HG02943 (cell line): ENCODE measurements around the gene PACSIN1.

ENCODE experiments used
- ATAC-seq: cut with Tn5 transposase; IDR thresholded peaks from one replicate; pipeline ENCODE4 v1.9.1; 2021; ENCODE audit warnings: mild to moderate bottlenecking, low read depth, moderate library complexity; ENCODE audit not compliant: unreplicated experiment

PACSIN1 gene

DNA sequence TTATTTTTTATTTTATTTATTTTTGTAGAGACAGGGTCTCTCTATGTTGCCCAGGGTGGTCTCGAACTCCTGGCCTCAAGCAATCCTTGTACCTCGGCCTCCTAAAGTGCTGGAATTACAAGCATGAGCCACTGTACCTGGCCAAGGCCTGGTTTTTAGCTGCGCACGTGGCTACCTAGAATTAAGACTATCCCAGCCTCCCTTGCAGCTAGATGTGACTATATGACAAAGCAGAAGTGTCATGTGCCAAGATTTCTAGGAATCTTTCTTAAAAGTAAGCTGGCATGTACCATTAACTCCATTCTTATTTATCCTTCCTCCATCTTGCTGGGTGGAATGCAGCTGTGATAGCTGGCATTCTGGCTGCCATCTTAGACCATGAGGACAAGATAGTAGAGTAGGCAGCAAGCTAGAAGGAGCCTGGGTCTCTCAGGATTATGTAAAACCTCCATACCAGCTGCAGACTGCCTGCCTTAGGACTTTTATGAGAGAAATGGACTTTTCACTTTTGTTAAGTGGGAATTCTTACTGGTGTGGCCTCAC lies 92.4 kb downstream of the PACSIN1 start:
- no peak for ATAC-seq

DNA sequence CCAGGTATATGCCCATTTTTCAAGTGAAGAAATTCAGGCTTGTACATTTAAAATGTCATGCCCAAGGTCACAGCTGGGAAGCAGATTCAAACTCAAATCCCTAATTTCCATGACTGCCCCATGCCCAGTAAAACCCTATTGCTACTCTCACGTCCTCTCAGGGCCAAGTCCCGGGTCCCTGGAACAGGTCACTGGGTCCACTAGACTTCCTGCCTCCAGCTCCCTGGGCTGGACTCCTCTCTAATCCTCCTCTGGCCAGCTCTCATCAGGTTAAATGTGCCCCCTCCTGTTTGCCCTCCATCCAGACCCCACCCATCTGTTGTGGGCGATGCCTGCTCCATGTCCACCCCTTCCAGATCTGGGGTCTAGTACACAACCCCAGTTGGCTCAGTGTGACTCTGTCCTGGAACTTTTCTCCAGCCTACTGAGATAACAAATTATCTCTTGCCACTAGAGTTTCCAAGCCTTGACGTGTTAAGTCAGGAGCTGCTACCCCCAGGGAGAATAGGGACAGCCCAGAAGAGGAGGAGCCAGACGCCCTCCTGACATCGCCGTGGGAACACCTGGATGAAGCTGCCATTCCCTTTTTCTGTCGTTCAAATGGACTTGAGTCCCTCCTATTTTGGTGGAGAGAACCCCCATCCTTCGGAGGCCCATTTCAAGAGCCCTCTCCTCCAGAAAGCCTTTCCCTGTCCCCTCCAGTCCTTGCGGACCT lies 93.9 kb downstream of the PACSIN1 start:
- ATAC-seq, result no peak

DNA sequence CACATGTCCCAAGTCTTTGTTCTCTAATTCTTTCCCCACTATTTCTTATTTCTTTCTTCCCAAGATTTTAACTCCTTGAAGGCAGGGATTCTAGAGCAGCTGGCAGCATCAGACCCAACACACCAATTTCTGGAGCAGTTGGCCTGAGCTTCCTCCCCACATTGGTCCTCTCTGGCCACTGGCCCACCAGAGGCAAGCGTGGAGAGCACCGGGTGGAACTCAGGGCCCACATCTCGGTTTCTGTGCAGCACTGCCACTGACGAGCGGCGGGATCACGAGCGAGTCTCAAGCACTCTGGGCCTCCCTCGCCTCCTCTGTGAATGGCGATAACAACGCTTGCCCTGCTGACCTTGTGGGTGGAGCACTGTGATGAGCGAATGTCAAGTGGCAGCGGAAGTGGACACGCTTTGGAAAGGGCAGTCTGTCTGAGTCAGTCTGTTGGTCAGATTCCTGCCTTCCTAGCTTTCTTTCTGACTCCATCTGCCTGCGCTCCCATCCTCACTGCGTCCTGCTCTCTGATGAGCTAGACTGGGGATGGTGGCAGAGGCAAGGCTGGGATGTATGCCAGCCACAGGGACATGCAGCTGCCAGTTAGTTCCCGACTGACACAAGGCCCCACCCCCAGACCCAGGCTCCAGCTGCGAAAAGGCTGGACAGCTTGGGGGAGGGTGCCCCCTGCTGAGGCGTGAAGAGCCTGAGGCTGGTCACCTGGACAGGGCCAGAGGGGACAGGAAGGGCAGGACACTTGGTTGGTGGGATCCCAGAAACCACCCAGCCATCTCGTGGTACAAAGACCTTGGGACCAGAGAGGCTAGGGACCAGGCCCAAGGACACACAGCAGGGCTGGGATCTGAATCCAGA lies 94.7 kb downstream of the PACSIN1 start:
- no peak for ATAC-seq

DNA sequence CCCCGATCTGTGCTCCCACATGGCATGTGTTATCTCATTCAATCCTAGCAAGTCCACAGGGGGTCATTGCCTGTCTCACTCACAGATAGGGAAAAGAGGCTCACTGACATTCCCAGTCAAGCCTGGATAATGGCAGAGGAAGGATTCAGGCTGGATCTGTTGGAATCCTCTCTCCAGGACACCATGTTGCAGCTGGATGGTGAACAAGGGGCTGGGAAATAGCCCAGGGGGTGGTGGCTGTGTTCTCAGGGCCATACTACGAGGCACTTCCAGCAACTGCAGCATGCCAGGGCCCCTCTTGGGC lies 95.3 kb downstream of the PACSIN1 start:
- no peak for ATAC-seq

DNA sequence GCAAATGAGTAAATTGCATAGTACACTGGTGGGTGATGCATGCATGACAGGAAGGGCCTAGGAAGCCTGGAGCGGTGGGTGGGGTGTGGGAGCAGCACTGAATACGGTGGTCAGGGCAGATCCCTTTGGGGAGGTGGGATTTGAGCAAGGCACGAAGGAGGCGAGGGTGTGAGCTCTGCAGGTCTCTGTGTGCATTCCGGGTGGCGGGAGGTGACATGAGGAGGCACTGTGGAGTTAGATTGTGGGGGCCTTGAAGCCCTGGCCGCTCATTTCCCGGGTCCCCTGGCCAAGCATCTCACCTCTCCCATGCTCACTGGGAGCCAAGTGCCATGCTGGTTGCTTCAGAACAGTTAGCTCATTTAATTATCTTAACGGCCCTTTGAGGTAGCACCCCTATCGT lies 96.5 kb downstream of the PACSIN1 start:
- ATAC-seq, result no peak

DNA sequence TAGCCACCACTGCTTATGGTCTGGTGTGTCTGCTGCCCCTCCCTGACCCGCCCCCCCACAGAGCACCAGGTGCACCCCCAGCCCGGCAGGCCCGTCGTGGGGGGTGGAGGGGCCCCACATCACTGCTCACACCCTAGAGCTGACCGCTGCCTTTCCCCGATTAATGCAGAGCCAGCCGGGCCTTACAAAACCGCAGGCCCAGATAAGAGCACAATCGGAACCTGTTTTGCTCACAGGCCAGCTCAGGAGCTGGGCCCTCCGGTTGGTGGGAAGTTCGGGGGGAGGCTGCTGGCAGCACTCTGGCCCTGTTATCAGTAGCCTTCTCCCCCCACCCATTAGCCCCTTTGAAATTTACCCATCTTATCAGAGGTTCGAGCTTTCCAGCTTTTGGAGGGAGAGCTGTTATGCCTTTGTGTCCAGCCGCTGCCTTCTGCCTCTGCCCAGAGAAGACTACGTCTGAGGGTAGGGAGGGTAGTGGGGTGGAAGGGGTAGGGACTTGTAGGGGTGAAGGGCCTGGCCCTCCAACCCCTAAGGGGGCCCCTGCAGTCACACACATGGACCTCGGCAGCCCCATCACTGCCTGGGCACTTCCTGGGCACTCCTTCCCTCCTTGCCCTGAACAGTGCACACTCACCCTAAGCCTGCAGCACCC lies 97.1 kb downstream of the PACSIN1 start:
- ATAC-seq, result no peak

DNA sequence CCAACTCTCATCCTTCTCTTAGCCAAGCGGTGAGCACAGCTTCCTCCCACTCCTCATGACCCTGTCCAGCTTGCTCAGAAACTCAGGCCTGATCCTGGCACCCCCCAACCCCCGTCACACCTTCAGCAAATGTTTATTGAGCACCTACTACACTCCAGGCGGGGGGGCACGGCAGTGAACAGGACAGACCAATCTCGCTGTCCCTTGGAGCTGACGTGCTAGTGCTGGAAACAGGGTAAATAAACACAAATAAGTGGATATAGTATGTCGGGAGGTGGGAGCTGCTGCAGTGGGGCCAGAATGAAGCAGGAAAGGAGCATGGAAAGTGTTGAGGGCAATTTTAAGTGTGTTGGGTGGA lies 97.6 kb downstream of the PACSIN1 start:
- no peak for ATAC-seq

DNA sequence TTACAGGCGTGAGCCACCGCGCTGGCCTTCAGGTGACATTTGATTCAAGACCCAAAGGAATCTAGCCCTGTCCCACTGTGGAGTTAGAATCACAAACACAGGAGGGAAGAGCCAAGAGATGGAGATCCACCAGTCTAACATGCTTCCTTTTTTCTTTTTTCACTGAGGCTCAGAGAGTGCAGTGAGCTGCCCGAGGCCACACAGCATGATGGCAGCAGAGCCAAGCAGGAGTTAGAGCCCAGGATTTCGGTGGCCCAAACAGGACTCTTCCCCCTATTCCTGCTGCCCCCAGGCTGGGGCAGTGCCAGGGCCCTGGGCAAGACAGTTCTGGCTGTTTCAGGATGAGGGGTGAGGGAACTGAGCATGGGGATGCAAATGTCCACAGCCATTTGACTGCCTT lies 98.3 kb downstream of the PACSIN1 start:
- no peak for ATAC-seq

DNA sequence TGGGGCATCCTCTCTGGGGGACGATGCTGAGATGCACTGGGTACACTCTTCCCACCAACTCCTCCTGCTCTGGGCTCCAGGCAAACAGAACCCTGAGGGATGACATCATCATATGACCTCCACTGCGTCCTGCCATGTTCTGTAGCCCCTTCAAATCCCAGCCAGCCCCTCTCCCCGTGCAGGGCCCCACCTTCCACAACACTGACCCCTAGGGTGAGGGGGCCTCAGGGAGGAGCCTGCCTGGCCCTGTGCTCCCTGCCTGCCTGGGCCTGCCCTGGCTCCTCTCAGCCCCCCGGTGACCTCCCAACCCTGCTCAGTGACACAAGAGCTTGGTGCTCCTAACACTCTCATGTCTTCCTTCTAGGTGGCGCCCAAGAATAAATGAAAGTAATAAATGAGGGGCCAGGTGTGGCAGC lies 99.9 kb downstream of the PACSIN1 start:
- no peak for ATAC-seq

DNA sequence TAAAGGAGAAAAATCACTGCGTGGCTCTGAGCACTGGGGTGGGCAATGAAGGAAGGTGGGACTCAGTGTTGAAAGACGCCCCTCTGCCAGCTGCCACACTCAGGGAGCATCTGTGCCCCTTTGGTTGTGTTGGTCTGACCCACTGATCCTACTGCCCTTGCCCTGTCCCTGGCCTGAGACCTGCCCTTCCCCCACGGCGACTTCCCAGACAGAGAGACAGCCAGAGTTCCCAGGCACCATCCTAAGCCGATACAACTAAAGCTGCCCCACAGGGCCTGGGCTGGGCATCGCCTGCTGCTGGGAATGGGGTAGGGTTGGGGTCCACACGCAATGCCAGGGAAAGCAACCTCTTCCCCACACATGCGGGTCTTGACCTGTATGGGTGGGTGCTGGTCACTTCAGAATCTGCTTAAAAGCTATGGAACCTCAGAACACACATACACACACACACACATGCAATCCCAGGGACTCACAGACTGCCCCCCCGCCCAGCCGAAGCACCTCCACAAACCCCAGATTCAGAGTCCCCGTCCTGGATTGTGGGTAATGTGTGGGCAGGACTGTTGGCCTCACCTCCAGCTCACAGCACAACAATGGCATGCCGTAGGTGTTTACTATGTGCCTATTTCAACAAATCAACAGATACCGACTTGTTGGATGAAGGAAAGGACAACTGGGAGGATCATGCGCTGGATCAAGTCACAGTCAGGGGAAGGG lies 101.1 kb downstream of the PACSIN1 start:
- ATAC-seq, result no peak

DNA sequence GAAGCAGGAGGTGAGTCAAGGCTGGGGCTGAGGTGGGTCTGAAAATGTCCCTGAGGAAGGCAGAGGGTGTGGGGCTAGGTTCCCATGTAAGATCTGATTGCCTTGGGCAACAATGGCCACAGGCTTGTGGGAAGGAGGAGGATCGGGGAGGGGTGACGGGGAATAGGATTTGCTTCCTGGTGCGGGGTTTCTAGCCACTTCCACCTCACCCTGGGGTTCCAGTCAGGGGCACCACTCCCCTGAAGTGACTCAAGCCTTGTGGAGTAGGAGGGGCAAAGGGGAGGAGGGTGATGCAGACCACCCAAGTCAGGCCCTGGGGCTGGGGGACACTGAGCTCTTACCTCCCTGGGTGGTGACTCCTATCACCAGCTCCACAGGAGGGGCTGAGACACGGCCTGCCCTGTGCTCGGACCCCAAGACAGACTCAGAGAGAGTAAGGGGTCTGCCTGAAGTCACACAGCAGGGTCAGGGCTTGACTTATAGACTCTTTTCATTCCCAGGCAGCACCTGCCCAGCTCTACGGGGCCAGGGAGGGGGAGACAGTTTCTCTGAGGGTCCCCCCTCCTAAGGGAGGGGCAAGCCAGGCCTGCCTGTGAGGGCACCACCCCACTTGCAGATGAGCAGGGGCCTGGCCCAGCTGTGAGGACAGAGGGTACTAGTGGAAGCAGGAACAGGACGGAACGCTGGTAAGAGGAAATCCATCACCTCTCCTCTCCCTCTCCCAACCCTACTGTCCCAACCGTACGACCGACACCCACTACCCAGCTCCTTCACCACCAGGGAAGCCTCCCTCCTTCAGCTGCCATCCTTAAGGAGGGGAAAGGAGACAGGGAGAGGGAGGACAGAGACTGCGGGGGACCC lies 102.7 kb downstream of the PACSIN1 start:
- ATAC-seq, result no peak

DNA sequence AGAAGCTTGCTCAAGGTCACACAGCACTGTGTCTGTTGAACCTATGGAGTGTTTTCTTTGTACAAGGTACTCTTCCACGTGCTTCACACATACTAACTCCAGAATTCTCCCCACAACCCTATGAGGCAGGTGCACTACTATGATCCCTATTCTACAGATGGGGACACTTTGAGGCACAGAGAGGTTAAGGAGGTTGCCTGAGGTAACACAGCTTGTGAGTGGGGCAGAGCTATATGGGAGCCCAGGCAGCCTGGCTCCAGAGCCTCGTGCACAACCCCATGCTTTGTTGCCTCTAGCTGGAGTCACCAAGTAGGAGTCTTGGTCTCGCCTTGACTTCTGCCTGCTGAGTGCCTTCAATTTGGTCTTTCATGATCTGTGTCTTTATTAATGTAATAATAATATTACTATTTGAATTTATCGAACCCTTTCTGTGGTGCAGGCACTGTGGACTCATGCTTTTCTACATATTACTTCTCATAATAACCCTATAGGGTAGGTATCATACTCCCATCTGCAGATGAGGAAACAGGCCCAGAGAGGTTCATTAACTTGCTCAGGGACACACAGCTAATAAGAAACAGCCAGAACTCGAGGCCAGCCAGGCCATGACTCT lies 103.6 kb downstream of the PACSIN1 start:
- ATAC-seq, result no peak

DNA sequence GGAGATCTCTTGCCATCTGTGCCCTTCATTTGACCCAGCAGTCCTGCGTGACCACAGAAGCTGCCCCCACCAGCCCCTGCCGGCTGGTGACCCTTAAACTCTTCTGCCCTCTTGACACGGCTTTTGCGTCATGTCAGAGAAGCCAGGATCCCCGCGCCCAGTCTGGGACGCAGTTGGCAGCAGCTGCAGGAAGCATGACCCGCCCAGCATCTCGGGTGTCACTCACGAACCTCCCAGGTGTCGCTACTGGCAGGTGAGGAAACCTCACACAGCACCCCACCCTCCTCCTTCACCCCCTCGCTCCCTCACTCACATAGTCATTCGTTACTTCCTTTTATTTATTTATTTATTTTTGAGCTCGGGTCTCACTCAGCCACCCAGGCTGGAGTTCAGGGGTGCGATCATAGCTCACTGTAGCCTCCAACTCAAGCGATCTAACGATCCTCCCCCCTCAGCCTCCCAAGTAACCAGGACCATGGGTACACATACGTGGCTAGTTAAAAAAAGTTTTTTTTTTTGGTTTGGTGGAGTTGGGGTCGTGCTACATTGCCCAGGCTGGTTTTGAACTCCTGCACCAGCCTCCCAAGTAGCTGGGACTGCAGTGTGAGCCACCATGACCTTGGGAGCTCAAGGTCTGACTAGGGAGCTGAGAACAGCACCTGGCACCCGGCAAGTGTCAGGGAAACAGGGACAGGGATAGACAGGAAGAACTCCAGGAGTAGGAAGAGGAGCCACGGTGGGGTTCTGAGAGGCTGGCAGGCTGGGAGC lies 104.4 kb downstream of the PACSIN1 start:
- no peak for ATAC-seq

DNA sequence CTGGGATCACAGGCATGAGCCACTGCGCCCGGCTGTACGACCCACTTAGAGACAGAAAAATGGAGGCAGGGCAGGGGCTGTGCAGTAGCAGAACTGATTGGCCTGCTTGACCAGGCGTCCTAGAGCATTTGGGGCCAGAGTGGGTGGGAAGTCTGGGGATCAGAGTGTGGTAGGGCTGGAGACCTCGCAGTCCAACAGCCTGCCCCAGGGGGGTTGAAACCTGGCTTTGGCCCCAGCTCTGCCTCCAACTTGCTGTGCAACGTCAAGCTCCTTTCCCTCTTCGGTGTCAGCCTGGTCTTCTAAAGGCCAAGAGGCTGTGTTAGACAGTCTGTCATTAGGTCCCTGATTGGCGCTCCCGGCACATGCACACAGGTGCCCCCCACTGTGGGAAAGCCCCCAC lies 105.5 kb downstream of the PACSIN1 start:
- no peak for ATAC-seq

DNA sequence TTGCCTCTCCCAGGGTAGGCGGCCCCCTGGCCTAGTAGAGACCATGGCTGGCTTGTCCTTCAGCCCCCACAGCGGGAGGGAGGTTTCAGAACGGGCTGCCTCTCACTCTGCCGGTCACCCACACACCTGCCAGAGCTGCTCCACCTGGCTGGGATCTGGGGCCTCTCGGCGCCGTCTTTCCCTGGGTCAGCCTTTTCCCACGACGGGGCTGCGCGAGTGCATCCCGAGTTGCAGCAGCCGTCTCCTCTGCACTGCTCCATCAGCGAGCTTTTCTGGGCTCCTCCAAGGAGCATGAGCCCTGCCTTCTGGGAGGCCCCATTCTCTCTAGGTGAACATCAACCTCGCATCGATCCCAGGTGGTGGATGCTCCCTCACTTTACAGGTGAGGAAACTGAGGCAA lies 106.1 kb downstream of the PACSIN1 start:
- ATAC-seq, result no peak

DNA sequence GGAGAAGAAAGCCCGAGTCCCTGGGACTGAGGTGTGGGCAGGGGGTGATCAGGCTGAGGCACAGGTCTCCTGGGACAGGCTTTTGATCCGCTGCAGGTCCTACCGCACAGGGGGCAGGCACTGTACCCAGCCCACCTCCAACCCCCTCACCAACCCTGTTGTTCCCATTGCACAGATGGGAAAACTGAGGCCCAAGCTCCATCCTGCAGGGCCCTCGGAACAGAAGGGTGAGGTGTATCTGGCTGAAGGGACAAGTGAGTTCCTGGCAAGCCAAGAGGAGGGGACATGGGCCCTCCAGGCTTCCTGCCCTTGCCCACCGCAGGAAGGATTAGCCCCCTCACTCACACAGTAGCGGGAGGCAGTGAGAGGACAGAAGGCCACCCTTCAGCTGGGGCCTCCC lies 106.7 kb downstream of the PACSIN1 start:
- no peak for ATAC-seq

DNA sequence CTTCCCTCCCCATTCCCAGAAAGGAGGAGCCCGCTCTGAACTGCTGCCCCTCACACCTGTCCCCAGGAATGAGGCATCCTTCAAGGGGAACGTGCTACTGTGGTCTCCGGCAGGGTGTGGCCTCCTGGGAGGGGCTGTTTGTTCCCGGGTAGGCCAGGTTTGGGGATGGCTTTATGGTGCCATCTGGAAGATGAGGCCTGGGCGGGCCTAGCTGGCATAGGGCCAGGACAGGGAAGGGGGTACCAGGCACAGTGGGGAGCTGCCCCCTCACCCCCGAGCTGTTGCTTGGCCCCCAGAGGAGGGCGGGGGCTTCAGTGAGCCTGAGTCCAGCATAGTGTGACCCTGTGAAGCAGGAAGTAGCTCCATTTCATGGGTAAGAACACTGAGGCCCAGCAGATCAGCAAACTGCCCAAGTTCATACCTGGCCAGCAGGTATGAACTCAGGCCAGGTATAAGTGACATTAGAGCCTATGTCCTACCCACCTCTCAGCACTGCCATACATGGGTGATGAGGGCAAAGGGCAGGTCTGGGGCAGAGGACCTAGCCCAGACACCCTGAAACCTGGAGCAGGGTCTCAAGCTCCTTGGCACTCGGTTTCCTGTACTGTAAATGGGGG lies 107.8 kb downstream of the PACSIN1 start:
- ATAC-seq, result no peak

DNA sequence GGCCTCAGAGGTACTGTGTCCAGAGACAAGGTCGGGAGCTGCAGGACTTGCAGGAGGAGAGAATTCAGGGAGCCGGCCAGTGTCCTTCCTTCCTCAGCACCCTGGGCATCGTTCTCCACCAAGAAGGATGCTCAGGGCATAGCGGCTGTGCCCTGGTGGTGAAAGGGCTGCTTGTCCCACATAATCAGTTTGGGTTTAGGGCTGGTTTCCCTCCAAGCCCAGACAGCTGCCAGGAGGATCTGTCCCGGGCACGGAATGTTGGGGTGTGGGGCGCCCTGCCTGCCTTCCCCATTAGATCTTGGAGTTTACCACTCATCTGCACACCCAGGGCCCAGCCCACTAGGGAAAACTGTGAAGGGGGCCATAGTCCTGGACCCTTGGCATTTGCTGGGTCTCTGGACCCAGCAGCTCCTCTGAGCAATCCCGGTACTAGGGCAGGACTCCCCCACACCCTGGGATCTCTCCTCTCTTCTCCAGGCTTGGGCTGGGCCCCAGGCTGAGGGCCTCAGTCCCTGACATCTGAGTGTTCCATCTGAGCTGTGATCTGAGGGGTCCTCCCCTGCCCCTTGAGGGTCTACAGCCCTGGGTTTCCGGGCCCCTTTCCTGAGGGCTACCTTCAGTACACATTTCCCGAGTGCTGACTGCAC lies 108.9 kb downstream of the PACSIN1 start:
- no peak for ATAC-seq
